ENCODE measurements around the gene RPL34.
"Not testable (repeated sequence)": the region's sequence is repeated elsewhere in the genome, so short reads cannot be mapped to it uniquely, and the experiment has no call there.

The RPL34 gene

DNA sequence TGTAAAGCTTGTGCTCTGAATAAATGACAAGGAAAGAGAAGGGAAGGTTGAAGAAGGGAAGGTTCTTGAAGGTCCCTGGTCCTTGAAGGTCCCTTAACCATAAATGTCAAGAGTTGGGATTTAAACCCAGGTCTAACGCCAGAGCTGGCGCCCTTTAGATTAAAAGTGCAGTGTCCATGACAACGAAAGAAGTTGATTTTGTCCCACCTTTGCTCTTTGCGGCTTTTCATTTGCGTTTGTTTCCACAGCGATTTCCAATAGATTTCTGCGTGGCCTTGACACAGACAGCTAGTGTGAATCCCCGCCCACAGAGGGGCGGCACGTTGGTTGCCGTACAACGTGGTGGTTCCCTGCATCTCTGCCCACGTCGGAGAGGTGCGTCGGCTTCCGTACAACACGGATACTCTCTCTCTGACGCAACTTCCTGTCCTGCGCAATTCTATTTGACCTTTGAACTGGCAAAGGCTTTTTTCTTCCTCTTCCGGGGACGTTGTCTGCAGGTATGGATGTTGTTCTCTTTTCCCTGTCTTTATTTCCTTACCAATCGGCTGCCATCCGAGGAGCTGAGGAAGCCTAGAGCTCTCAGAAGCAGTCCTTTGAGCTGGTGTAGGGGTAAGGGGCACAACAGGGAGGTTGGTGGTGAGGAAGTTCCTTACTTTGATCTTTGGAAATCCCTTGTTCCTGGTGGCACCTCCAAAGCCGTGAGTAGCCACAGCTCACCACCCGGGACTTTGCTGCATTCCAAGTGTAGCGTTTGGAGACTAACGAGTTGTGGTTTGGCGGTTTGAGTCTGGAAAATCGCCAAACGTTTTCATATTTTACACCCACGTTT lies at the start of gene RPL34:
TSS of gene RPL34 (plus strand) at position 476 of the 832 bp plus-strand sequence. CDS start 1,384 bp downstream, outside the sequence.
- peak; percentile 94 to 95 for DNase-seq (ENCODE audit: low read depth in 2 of 2)

GRCh38 chr4:108570993-108571569 lies 49.3 kb upstream of the RPL34 start:
- no peak for DNase-seq (ENCODE audit: low read depth in 2 of 2)

GRCh38 chr4:108574402-108574801 lies 46.0 kb upstream of the RPL34 start:
- no peak for DNase-seq (ENCODE audit: low read depth in 2 of 2)

GRCh38 chr4:108581083-108581482 lies 39.3 kb upstream of the RPL34 start:
- no peak for DNase-seq (ENCODE audit: low read depth in 2 of 2)

- DNase-seq (ENCODE audit: low read depth in 2 of 2), result no peak
These were observed 33.6 kb upstream of the RPL34 start for GRCh38 chr4:108586778-108587177.

GRCh38 chr4:108588878-108589277 lies 31.5 kb upstream of the RPL34 start:
- DNase-seq (ENCODE audit: low read depth in 2 of 2), result no peak

DNA sequence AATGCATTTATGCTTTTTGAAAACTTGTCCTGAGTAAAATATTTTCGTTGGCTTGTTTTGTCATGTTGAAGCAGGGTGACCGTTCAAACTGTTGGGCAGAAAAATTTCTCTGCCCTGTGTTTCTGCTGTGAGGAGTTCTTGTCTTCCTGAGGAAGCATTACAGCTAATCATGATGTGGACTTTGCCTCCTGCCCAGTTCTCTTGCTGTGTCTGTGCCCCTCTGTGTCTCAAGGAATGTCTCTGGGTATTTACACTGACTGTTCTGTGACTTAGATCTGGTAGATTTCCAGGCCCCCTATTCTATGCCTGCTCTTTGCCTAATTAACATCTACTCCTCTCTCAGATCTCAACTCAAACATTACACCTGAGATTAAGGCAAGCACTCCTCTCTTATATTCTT lies 30.4 kb upstream of the RPL34 start:
- no peak for DNase-seq (ENCODE audit: low read depth in 2 of 2)

GRCh38 chr4:108590776-108591175 lies 29.6 kb upstream of the RPL34 start:
- no peak for DNase-seq (ENCODE audit: low read depth in 2 of 2)

DNA sequence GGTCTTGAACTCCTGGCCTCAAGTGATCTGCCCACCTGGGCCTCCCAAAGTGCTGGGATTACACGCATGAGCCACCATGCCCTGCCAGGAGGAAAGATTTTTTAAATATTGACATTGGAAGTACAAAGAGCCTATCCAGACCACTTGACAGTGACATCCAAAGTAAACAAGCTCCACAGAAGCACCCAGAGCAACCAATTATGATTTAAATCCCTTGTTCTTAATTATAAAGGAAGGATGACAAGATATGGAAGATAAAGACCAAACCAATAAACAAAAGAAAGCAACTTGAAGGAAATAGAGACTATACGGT lies 27.7 kb upstream of the RPL34 start:
- no peak for DNase-seq (ENCODE audit: low read depth in 2 of 2)

GRCh38 chr4:108594296-108594695 lies 26.1 kb upstream of the RPL34 start:
- DNase-seq (ENCODE audit: low read depth in 2 of 2), result not testable (repeated sequence)

DNA sequence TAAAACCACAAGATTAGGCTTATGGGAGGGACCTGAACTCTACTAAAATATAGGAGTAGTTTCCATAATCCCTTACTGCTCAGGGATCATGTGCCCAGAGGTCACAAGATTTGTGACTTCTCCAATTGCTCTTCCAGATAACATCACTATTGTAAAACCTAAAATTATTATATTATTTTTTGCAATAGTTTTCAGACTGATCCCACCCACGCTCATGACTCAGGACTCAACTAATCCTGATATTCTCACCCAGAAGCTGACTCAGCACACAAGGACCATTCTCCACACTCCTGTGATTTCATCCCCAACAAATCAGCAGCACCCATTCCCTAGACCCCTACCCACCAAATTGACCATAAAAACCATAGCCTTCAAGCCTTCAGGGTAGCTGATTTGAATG lies 24.0 kb upstream of the RPL34 start:
- DNase-seq (ENCODE audit: low read depth in 2 of 2), result no peak

DNA sequence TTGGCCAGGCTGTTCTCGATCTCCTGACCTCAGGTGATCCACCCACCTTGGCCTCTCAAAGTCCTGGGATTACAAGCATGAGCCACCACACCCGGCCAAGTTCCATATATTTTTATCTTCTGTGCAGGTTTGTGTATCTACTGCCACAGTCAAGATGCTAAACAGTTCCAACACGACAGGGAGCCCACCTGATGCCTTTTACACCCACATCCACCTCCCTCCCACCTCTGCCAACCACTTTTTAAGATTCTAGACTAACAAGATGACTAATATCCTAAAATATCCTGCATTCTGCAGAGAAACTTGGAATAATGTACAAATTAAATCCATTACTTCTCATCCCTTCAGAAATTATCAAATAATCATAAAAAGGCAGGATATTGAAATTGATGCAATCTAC lies 19.3 kb upstream of the RPL34 start:
- no peak for DNase-seq (ENCODE audit: low read depth in 2 of 2)

DNA sequence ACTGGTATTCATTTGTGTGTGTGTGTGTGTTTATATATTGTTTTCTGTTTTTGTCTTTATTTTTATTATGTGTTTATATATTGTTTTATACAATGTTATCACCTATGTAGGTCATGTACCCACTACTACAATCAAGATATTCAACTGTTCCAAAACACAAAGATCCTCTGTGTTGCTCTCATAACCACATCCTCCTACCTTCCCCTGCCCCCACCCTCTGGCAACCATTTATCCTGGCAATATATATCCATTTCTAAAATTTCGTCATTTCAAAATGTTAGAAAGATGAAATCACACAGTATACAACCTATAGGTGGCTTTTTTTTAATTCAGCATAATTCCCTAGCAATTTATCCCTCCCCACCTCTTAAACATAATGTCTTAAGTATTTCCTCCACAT lies 18.8 kb upstream of the RPL34 start:
- no peak for DNase-seq (ENCODE audit: low read depth in 2 of 2)

GRCh38 chr4:108602163-108602562 lies 18.2 kb upstream of the RPL34 start:
- DNase-seq (ENCODE audit: low read depth in 2 of 2), result no peak

DNA sequence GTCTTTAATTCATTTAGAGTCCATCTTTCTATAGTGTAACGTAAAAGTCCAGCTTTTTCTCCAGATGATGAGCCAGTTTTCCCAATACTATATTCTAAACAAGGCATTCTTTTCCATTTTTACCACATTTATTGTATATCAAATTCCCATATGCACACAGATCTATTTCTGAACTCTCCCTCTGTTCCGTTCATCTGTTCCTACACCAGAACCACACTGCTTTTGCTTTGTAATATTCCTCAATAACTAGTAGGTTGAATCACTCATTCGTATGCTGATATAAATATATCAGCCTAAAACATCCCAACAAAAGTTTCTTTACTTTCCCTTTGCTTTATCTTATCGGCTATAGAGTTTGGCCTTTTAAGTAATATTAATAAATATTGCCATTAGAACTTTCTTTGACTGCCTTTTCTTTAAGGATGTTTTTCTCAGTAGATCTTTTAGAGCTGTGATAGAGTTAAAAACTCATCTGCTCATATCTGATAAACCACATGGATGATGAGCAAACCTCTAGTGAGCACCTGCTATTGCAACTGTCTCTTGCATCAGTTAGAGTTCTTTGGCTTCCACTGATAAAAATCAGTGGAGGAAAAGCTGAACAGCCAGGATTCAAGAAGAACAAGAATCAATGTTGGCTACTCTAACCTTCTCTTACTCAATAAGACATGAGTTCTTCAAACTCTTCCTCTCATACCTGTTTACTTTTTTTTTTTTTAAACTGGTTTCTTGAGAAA lies 13.1 kb upstream of the RPL34 start:
- no peak for DNase-seq (ENCODE audit: low read depth in 2 of 2)

- DNase-seq (ENCODE audit: low read depth in 2 of 2), result no peak
These were observed 9.0 kb upstream of the RPL34 start for GRCh38 chr4:108611365-108611764.

GRCh38 chr4:108612365-108612764 lies 8.0 kb upstream of the RPL34 start:
- no peak for DNase-seq (ENCODE audit: low read depth in 2 of 2)

DNA sequence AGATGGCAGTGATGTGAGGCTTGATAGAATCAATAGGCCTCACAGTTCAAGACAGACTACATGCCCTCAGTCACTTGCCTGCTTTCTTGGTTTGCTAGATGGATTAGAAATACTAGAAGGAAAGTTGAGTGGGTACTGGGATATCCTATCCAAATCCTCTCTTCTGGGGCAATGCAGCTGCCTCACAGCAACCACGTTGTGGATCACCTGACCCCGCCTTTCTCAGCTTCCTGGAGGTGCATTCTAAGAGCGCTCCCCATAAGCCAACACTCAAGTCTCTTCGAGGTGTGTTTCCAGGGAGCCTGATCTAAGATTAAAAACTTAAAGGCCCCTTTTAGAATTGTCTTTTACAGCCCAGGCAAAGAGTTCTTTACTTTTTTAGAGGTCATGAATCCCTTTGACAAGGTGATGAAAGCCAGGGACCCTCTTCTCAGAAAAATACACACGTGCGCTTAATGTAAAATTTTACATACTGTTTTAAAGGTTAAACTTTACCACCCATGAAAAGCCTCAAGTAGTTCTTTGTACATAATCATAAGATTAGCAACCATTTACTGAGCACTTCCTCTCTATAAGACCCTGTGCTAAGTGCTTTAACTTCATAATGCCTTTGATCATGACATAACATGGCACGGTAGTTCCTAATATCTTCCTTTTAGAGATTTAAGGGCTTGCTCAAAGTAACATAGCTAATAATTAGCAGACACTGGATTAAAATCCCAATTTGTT lies 840 bp upstream of the RPL34 start:
- peak in 1 of 2 donors; percentile 25 for DNase-seq (ENCODE audit: low read depth in 2 of 2)

DNA sequence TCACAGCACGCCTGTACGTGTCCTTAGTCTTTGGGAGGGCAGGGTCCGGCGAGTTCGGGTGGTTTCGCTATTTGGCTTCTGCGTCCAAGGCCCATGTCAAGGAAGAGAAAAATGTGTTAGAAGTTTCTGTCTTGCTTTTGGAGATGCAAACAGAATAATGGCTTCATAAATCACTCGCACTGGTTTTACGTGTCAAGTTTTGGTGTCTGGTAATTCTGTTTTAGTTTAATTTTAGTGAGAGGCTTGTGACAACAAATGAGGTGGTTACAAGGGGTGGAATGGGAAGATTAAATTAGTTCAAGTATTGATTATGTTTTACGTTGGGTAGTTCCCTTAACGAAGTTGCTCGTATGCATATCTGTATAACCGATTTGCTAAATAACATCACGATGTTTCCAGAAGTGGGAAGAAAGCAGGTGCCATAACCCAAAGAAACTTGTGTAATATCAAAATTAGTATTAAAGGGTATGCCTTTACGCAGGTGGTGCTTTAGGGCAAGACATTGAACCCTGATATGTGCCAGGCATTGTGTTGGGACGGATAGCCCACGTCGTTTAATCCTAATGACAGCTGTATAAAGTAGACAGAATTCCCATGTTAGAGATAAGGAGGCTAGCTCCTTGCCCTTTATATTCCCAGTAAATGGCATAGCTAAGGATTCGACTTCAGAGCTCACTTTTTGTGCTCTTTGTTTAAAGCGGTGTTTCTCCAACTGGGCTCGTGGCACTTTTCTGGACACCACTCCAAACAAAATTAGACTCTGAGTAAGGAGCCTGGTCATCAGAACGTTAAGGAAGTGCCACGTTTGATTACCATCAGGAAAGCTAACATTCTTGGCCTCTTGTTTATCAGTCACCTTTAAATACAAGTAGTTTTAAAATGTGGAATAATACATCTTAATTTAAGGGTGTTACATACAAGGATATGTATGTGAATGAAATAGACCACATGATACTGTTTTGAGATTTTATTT lies 843 bp downstream of the RPL34 start:
- no peak for DNase-seq (ENCODE audit: low read depth in 2 of 2)

- peak in 1 of 2 donors; percentile 21 for DNase-seq (ENCODE audit: low read depth in 2 of 2)
These were observed 1.6 kb downstream of the RPL34 start for GRCh38 chr4:108622022-108622421.

- no peak for DNase-seq (ENCODE audit: low read depth in 2 of 2)
These were observed 2.5 kb downstream of the RPL34 start for GRCh38 chr4:108622828-108623227.
